Mesendoderm (in vitro differentiated cells): Measurements from ENCODE around the gene TMEM154.

Experiments
- DNase-seq: peaks from one replicate; pipeline ENCODE4 v3.0.0; 2013
- H2AK5ac ChIP-seq: 2 replicates; pipeline ENCODE4 v1.6.1; 2013; ENCODE audit warnings: low read length, inconsistent platforms
- H2BK120ac ChIP-seq: 2 replicates; pipeline ENCODE4 v1.6.1; 2013; ENCODE audit warnings: low read depth, mild to moderate bottlenecking, low read length, moderate library complexity, mixed read lengths
- H2BK15ac ChIP-seq: replicated peaks from 2 replicates; pipeline ENCODE4 v1.6.1; 2013; ENCODE audit warnings: low read depth, mild to moderate bottlenecking, moderate library complexity
- H2BK5ac ChIP-seq: 2 replicates; pipeline ENCODE4 v1.6.1; 2013; ENCODE audit warnings: low read length, inconsistent platforms
- H3K18ac ChIP-seq: 2 replicates; pipeline ENCODE4 v1.6.1; 2013; ENCODE audit warnings: mild to moderate bottlenecking, low read length, mixed read lengths
- H3K23ac ChIP-seq: one replicate; pipeline ENCODE4 v1.6.1; 2013; ENCODE audit warnings: low read length
- H3K27ac ChIP-seq: 2 replicates; pipeline ENCODE4 v1.5.1; 2013; ENCODE audit warnings: low read depth, mild to moderate bottlenecking, inconsistent platforms, low read length, moderate library complexity
- H3K27me3 ChIP-seq: 2 replicates; pipeline ENCODE4 v1.6.1; 2013; ENCODE audit warnings: low read length, control low read depth, mild to moderate bottlenecking, inconsistent platforms; ENCODE audit not compliant: insufficient read depth, poor library complexity
- H3K36me3 ChIP-seq: 2 replicates; pipeline ENCODE4 v1.6.1; 2013; ENCODE audit warnings: low read length, inconsistent platforms; ENCODE audit not compliant: control insufficient read depth, insufficient read depth
- H3K4ac ChIP-seq: one replicate; pipeline ENCODE4 v1.6.1; 2013; ENCODE audit warnings: low read depth, mild to moderate bottlenecking, low read length, moderate library complexity
- H3K4me1 ChIP-seq: 2 replicates; pipeline ENCODE4 v1.6.1; 2013; ENCODE audit warnings: low read depth, low read length, inconsistent platforms; ENCODE audit not compliant: control insufficient read depth
- H3K4me2 ChIP-seq: 2 replicates; pipeline ENCODE4 v1.6.1; 2013; ENCODE audit warnings: low read length
- H3K4me3 ChIP-seq: 2 replicates; pipeline ENCODE4 v1.5.1; 2013; ENCODE audit warnings: mild to moderate bottlenecking, low read length
- H3K56ac ChIP-seq: one replicate; pipeline ENCODE4 v1.6.1; 2013; ENCODE audit warnings: low read length
- H3K79me1 ChIP-seq: 2 replicates; pipeline ENCODE4 v1.6.1; 2013; ENCODE audit warnings: low read length, inconsistent platforms
- H3K79me2 ChIP-seq: 2 replicates; pipeline ENCODE4 v1.6.1; 2013; ENCODE audit warnings: mild to moderate bottlenecking, low read length; ENCODE audit not compliant: control insufficient read depth, insufficient read depth
- H3K9ac ChIP-seq: 2 replicates; pipeline ENCODE4 v1.6.1; 2013; ENCODE audit warnings: low read length, inconsistent platforms
- H4K5ac ChIP-seq: one replicate; pipeline ENCODE4 v1.6.1; 2013; ENCODE audit warnings: low read length
- H4K8ac ChIP-seq: one replicate; pipeline ENCODE4 v1.6.1; 2013; ENCODE audit warnings: low read depth, mild to moderate bottlenecking, control low read depth, low read length, moderate library complexity
- WGBS: extraction: QIAGEN DNeasy Blood & Tissue Kit; methylation state at CpG from one replicate; pipeline ENCODE4 v1.1.7; 2013; ENCODE audit warnings: low lambda C conversion rate, missing lambda C conversion rate; ENCODE audit not compliant: insufficient coverage; ENCODE audit errors: extremely low coverage; 5-methylcytosine and 5-hydroxymethylcytosine counted together

TMEM154 gene

GRCh38 chr4:152643153-152644035, 36.4 kb downstream of the TMEM154 start:
- Histone ChIP-seq H2BK5ac (peak overlapping the region; percentile 4), H3K56ac (peak overlapping the region; percentile 11), H3K27ac (no peak overlapping the region), H3K23ac (no peak overlapping the region), H2AK5ac (no peak overlapping the region), H4K5ac (no peak overlapping the region), H3K4me3 (no peak overlapping the region), H3K79me2 (no peaks in the 10 kb centered on the region), H3K18ac (peak overlapping the region; percentile 71), H3K27me3 (no peaks in the 10 kb centered on the region), H4K8ac (no peak overlapping the region), H3K4me2 (no peak overlapping the region), H3K4ac (peak overlapping the region; percentile 7), H3K4me1 (peaks cover 11% of the 10 kb centered on the region), H2BK15ac (no peak overlapping the region), H3K9ac (no peak overlapping the region), H3K79me1 (no peaks in the 10 kb centered on the region), H3K36me3 (no peaks in the 10 kb centered on the region), H2BK120ac (no peak overlapping the region)
- no peak for DNase-seq
- WGBS, result no CpG with 5 or more reads among the region's 8 CpGs

GRCh38 chr4:152640058-152640921, 39.5 kb downstream of the TMEM154 start:
- H3K9ac ChIP-seq, result no peak overlapping the region
- H2AK5ac ChIP-seq, result no peak overlapping the region
- H3K4me3 ChIP-seq, result no peak overlapping the region
- no peak overlapping the region for H2BK5ac ChIP-seq
- H3K36me3 ChIP-seq, result no peaks in the 10 kb centered on the region
- H2BK120ac ChIP-seq, result peak overlapping the region; percentile 51
- H3K23ac ChIP-seq, result no peak overlapping the region
- no peak overlapping the region for H2BK15ac ChIP-seq
- no peak overlapping the region for H3K18ac ChIP-seq
- no CpG with 5 or more reads among the region's 8 CpGs for WGBS
- H4K8ac ChIP-seq, result no peak overlapping the region
- no peak overlapping the region for H3K27ac ChIP-seq
- peaks cover 11% of the 10 kb centered on the region for H3K4me1 ChIP-seq
- DNase-seq, result no peak
- H3K27me3 ChIP-seq, result no peaks in the 10 kb centered on the region
- no peaks in the 10 kb centered on the region for H3K79me2 ChIP-seq
- no peak overlapping the region for H3K4me2 ChIP-seq
- H3K79me1 ChIP-seq, result no peaks in the 10 kb centered on the region
- peak overlapping the region; percentile 6 for H3K4ac ChIP-seq
- no peak overlapping the region for H3K56ac ChIP-seq
- no peak overlapping the region for H4K5ac ChIP-seq

GRCh38 chr4:152635851-152636250, 43.9 kb downstream of the TMEM154 start:
- Histone ChIP-seq H2BK15ac (no peak overlapping the region), H3K9ac (no peak overlapping the region), H4K5ac (no peak overlapping the region), H3K4me2 (no peak overlapping the region), H3K79me1 (no peaks in the 10 kb centered on the region), H3K56ac (no peak overlapping the region), H3K27ac (no peak overlapping the region), H3K27me3 (no peaks in the 10 kb centered on the region), H4K8ac (no peak overlapping the region), H2AK5ac (no peak overlapping the region), H2BK120ac (no peak overlapping the region), H3K4ac (no peak overlapping the region), H3K4me3 (no peak overlapping the region), H2BK5ac (no peak overlapping the region), H3K23ac (no peak overlapping the region), H3K18ac (no peak overlapping the region), H3K36me3 (no peaks in the 10 kb centered on the region), H3K79me2 (no peaks in the 10 kb centered on the region), H3K4me1 (peaks cover 4% of the 10 kb centered on the region)
- WGBS, result no CpG with 5 or more reads among the region's 4 CpGs
- DNase-seq, result no peak

GRCh38 chr4:152634110-152634760, 45.6 kb downstream of the TMEM154 start:
- Histone ChIP-seq H4K8ac (no peak overlapping the region), H3K79me1 (no peaks in the 10 kb centered on the region), H3K9ac (no peak overlapping the region), H3K4me2 (no peak overlapping the region), H3K56ac (no peak overlapping the region), H3K36me3 (no peaks in the 10 kb centered on the region), H2AK5ac (no peak overlapping the region), H3K4me3 (no peak overlapping the region), H3K4me1 (peaks cover 4% of the 10 kb centered on the region), H3K27me3 (no peaks in the 10 kb centered on the region), H4K5ac (no peak overlapping the region), H3K23ac (no peak overlapping the region), H2BK15ac (no peak overlapping the region), H2BK120ac (no peak overlapping the region), H2BK5ac (no peak overlapping the region), H3K18ac (no peak overlapping the region), H3K27ac (no peak overlapping the region), H3K79me2 (no peaks in the 10 kb centered on the region), H3K4ac (no peak overlapping the region)
- DNase-seq, result no peak
- no CpG with 5 or more reads among the region's 4 CpGs for WGBS

- peak overlapping the region; percentile 36 for H3K56ac ChIP-seq
- no peak overlapping the region for H3K18ac ChIP-seq
These were observed 46.7 kb downstream of the TMEM154 start for GRCh38 chr4:152633118-152633517.

More at GRCh38 chr4:152633118-152633517, 46.7 kb downstream of the TMEM154 start:
- H2BK15ac ChIP-seq, result no peak overlapping the region
- H3K27me3 ChIP-seq, result no peaks in the 10 kb centered on the region
- no CpG with 5 or more reads among the region's 3 CpGs for WGBS
- no peak overlapping the region for H3K23ac ChIP-seq
- no peak overlapping the region for H3K4me3 ChIP-seq
- no peak overlapping the region for H2AK5ac ChIP-seq
- no peak overlapping the region for H3K9ac ChIP-seq
- no peak overlapping the region for H4K5ac ChIP-seq
- no peak overlapping the region for H4K8ac ChIP-seq
- H3K27ac ChIP-seq, result no peak overlapping the region
- H3K79me2 ChIP-seq, result no peaks in the 10 kb centered on the region
- peaks cover 4% of the 10 kb centered on the region for H3K4me1 ChIP-seq
- peak; percentile 71 for DNase-seq
- H3K4me2 ChIP-seq, result no peak overlapping the region
- H3K4ac ChIP-seq, result no peak overlapping the region
- H2BK5ac ChIP-seq, result no peak overlapping the region
- no peak overlapping the region for H2BK120ac ChIP-seq
- no peaks in the 10 kb centered on the region for H3K79me1 ChIP-seq
- no peaks in the 10 kb centered on the region for H3K36me3 ChIP-seq
